OCI-M1 (cell line): Measurements from ENCODE around the gene FRMD4B.

Source experiments
- DNase-seq: peaks from one replicate; lab custom pipeline; 2025; lab: John Stamatoyannopoulos, UW

Gene FRMD4B

DNA sequence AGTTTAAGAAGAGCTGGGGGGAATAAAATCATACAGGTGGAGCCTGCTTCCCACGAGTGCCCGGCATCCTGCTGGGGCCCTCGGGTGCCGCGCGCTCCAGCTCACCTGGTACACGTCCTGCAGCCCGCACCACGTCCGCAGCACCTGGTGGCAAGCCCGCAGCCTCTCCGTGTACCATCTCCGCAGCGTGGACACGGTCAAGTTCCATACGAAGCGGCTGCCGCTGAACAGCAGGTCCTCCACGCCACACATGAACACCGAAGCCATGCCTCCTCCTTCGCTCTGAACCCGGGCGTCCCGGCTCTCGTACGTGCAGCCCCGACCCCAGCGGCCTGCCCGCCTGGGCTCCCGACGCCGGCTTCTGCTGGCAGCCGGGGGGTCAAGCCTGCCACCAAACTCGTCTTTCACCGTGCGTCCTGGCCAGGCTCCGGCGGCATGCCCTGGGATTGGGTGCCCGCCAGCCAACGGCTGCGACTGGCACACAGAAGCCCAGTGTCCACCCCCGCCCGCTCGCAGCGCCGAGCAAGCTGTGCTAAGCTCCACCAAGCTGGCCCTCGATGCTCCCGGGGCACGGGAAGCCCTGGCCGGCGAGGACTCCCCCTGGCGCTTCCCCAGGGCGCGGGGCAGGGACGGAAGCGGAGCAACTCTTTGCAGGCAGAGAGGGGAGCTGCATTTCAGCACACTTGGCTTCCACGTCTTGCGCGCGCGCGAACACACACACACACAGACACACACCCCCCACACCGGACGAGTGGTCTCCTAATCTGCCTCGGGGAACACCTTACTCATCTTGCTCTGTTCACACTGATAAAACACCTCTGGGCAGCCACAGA, at the start of gene FRMD4B:
Gene FRMD4B (minus strand): TSS at position 366 of the 833 bp plus-strand sequence. CDS start 99 bp downstream, at position 267.
- DNase-seq: peak; percentile 4

DNA sequence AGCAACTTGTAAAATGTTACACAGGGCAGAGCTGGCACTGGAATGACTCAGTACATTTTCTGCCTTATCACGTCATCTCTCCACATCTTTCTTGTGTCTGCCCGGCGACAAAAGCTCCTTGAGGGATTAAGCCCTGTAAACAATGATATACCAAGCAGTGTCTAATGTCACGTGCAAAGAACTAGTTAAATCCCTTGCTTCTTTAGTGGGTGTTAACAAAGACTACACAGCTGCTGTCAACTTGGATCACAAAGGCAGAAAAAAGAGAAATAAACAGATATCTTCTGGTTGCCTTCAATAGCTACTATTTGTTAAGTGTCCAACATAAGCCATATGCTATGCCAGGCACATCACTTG, 48.1 kb upstream of the FRMD4B start:
- DNase-seq: peak; percentile 6

DNA sequence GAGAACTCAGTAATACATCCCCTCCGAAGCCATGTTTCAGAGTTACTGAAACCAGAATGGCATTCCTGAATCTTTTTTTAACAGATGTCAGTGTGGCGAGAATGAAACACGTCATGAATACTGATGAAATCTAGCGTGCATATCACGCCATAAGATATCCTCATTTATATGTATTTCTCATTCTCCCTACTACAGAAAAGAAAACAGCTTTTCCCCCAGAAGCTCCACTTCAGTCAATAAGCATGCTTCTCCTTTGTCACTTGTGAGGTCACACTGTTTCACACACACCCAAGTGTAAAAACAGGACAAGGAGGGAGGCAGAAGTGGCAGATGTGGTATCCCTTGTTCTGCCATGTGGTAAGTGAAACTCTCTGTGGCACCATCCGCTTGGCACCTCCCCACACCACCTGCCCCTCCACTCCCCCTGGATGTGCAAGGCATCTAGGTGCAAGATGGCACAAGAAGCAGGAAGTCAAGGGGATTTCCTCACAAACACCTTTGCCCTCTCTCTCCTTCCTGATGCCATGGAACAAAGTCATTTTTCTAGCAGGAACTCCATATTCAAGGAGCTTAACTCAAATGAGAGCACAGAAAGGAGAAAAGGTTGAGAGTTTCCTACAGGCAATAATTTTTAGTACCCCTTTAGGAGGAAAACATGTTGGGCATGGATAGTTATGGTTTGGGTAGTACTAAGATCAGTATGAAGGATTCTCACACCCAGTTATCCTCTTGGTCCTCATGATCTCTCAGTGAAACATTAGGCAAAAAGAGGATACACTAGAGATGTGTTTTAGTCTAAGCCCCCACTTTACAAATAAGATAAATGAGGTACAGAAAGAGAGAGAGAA, 47.5 kb upstream of the FRMD4B start:
- DNase-seq: no peak

DNA sequence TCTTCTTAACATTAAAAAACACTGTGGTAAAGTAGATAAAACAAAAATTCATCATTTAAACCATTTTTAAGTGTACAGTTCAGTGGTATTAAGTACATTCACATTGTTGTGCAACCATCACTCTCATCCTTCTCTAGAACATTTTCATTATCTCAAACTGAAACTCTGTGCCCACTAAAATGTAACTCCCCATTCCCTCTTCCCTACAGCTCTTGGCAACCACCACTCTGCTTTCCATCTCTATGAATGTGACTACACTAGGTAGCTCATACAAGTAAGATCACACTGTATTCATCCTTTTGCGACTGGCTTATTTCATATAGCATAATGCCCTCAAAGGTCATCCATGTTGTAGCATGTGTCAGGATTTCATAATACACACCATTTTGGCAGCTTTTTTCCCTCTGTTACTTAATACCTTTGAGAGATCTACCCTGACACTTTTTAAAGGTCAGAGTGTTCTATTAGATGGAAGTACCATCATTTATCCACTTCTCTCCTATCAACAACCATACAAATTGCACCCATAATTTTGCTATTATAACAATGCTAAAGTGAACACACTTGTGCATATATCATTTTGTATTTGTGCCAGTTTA, 42.9 kb upstream of the FRMD4B start:
- no peak for DNase-seq

DNA sequence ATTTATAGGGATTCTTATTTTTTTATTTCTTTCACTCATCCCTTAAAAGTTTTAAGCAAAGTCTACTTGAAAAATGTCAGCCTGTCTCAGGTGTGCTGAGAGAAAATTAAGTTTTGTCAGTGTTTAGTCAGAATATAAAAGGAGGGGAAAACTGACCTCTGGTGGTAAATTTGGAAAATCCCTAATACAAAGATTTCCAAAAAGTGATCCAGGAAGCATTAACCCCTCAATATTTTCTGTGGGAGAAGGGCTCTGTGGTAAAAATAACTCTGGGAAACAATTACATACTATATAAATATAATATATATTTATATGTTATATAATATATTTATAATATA, 41.0 kb upstream of the FRMD4B start:
- no peak for DNase-seq

DNA sequence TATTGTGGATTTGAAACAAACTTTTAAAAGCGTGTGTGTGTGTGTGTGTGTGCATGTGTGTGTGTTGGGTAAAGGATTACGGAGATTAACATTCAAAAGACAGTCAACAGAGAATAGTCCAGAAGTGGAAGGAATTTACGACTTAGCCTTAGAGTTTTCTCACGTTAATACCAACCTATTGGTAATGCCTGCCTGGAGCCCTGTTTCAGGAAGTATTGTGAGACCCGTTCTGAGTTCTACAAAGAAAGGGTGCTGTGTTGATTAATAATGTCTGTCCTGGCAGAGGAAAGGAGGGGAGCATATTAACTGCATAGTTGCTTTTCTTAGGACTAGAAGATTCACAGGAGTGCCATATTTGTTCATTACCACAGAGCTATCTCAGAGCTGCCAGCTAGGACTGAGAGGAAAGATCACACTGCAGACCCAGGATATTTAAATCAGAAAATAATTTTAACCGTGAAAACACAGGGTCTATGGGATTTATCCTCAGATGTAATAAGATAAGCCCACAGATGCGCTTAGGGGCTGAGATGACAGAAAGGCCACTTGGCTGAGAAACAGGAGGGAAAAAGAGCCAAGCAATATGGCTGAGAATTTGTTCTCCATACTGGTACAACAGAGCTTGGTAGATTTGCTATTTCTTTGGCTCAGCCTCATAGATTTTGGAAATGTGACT, 40.5 kb upstream of the FRMD4B start:
- no peak for DNase-seq

DNA sequence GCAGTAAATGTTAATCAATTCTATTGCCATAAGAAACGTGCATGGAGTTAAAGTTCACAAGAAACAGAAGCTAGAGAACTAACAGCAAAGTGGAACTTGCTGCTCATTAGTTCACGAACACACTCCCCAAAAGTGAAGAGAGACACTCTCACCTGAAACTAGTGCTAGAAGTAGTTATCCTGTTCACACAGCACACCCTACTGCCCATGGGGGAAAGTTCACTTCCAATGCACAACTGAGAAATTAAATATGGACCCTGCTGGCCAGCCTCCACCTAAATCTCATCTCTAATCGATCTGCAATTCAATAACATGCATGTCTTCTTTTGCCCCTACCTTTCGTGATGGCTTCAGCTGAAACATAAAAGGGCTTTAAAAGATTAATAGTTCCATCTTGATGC, 39.4 kb upstream of the FRMD4B start:
- peak; percentile 39 for DNase-seq

DNA sequence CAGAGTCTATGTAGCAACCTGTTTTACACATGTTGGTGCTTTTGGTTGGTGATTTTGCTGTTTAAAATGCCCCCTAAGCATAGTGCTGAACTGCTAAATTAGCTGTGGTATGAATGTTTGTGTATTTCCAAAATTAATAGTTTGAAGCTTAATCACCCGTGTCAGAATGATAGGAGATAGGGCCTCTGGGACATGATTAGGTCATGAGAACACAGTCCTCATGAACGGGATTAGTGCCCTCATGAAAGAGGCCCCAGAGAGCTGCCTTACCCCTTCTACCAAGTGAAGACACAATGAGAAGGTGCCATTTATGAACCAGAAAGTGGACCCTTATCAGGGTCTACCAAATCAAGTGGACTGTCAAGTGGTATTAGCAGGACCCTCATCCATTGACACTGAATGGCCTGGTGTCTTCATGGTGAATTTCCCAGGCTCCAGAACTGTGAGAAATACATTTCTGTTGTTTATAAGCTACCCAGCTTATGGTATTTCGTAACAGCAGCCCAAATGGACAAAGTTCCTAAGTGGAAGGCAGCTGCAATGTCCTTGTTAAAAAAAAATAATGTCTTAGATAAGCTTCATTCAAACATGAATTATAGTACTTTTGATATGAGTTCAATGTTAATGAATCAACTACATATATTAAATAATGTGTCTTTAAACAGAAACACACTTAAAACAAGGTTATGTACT, 37.7 kb upstream of the FRMD4B start:
- DNase-seq: no peak

DNA sequence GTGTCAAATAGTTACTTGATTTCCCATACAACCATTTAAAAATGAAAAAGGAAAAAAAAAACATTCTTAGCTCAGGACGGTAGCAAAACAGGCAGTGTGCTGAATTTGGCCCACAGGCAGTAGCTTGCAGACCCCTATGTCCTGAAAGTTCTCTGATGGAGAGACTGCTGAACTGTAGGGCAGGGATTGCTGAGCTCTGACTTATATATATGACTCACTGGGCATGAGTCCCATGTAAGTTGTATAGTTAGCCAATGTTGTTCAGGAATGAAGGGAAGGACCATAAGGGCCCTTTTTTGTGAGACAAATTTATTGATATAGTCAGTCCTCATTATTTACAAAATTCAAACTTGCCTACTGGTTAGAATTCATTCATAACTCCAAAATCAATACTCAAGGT, 36.9 kb upstream of the FRMD4B start:
- no peak for DNase-seq

DNA sequence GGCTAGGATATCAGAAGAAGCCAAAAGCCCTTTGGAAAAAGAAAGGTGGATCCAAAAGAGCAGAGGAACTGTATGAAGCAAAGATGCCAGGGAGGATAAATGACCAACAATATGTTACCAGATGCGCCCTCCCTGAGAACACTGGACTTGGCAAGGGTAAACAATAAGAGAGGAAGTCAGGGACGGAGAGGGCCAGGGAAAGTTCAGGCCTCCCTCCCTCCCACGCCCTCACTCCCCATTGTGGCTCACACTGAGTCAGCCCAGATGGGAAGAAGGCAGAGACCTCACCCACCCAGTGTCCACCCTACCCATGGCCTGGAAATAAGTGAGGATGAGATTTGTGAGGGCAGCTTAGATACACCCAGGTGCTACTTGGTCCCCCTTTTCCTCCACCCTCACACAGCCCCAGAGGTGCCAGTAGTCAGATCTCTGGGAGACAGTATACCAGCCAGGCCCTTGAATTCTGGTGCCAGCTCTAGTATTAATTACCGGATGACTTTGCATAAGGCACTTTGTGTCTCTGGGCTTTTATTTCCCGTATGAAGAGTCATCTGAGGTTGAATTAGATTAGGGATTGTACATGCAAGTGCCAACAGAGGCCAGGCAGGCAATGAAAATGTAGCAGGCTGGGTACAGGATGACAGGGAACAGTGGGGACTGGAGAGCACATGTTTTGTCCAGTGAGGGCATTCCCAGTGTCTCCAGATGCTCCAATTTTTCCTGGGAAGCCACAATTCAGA, 35.1 kb upstream of the FRMD4B start:
- no peak for DNase-seq

DNA sequence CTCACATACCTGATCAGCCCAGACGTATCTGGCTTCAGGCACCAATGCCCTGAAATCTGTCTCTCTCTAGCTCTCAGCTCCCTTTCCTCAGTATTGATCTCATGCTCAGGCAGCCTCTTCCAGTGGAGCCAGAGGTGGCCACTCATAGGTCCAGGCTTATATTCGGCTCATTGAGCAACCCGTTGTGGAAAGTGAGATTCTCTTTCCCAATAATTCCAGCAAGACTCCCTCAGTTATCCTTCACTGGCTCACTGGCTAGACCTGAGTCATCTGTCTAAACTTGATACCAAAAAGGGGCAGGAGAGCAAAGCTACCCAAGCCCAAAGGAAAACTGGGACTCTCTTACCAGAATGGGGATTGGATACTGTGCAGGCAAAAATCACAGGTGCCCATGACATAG, 33.4 kb upstream of the FRMD4B start:
- DNase-seq: no peak

DNA sequence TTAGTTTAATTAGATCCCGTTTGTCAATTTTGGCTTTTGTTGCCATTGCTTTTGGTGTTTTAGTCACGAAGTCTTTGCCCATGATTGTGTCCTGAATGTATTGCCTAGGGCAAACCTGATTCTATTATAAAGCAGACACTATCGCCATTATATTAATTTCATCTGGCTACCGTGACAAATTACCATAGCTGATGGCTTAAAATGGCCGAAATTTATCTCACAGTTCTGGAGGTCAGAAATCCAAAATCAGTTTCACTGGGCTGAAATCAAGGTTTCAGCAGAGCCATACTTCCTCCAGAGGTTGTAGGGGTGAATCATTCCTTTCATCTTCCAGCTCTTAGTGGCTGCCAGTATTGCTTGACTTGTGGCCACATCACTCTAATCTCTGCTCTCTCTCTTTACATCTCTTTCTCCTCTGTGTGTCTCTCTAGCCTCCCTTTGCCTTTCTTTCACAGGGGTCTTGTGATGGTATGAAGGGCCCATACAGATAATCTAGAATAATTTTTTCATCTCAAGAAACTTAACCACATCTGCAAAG, 31.7 kb upstream of the FRMD4B start:
- no peak for DNase-seq

DNA sequence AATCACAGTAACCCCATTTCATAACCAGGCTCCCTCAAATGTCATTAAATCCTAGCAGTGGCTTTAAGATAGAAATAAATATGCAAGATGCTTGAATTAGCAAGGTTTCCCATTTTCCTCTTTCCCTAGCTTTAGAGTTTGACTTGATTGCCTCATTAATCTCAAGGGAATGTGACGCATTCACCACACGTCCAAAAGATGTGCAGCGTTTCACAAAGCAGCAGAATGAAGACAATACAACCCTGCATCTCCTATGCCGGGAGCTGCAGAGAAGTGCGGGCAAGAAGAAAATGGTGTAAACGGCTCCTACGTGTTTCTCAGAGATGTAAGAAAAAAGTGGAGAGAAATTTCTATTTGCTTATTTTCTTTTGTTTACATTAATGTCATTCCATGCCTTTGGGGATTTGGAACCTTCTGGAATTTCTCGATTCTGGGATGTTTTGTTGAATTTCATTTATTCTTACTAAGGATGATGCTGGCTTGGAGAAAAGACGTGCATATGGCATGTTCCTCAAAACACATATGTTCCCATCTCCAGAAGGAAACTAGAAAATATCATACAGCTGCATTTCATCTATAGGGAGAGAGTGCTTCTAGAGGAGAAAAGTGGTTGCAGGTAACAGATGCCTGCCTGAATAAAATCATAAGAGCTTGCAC, 27.8 kb upstream of the FRMD4B start:
- DNase-seq: no peak

DNA sequence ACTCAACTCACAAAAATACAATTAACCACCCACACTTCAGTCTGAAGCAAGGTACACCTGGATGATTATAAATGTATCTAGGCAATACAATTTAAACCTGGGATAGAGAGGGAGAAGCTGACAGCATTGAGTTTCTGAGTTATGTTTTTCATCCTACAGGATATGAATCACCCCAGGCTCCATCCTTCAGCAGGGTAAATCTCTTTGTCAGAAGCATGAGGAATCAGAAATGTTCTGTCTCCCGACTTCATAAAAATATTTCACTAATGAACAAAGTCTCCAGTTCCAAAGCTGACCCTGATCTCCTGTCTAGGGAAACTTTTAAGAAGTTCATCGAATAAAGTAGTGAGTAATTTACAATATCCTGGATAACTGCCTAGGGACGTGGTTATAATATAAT, 25.5 kb upstream of the FRMD4B start:
- DNase-seq: no peak

DNA sequence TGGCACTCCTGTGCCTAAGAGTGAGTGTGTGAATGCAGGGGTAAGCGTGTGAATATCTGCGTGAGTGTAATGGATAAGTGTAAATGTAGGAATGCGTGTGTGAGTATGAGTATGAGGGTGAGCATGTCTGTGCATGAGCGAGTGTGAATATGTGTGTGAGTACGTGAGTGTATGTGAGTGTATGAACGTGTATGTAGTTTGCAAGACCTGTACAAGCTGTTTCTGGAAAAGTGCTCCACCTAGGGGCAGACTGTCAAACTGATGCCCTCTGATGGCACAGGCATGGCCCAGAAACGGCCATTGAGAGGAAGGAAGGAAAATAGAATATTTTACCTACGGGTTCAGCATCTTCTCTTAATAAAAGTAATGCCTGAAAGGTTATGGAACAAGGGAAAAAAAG, 24.4 kb upstream of the FRMD4B start:
- DNase-seq: peak; percentile 69

DNA sequence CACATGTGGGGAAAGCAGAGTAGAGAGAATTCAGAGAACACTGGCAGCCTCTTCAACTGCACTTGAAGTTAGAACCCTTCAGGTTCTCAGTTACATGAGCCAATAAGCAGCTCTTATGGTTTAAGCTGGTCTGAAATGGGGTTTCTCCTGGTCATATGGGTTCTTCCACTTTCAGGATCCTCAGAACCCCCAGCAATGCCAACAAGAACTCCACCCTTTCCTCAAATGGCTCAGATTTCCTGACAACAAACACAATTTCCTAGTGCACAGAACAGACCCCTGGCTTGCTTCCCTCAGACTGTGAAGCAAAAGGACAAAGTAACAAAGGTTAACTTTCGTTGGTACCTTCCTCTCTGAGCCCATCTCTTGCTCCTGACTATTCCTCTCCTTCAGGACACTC, 23.9 kb upstream of the FRMD4B start:
- DNase-seq: no peak

DNA sequence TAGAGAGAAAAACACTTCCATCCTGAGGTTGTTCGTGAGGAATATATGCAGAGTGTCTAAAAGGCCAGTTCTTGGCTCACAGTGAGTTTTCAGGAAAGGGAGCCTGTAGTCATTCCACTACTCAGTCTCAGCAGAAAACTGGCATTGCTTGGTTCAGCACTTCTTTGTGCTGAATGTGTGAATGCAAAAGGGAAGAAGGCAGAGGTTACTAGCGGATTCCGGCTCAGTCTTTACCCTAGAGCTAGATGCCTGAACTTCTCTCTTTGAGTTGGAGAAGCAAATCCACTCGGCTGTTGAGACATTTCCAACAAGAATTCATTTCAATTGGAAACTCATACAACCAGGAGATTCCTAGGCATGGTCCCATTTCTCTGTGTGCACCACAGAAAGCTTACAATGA, 23.1 kb upstream of the FRMD4B start:
- DNase-seq: no peak

DNA sequence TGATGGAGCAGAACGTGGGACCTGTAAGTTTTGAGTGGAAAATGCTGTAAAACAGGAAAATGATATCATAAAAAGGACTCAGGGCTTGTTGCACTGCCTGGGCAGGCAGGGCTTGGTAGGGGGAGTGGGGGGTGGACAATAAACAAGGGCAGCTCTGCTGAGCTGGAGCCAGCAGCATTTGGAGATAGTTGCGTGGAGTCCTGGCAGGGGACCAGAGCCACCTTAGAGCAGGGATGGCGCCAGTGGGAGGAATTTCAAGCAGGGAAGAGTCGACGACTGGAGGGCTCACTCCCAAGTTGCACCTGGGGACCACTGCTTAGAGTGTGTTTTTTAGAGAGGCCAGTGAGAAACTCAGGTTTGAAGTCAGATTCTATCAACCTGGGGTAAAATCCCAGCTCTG, 22.7 kb upstream of the FRMD4B start:
- DNase-seq: no peak

DNA sequence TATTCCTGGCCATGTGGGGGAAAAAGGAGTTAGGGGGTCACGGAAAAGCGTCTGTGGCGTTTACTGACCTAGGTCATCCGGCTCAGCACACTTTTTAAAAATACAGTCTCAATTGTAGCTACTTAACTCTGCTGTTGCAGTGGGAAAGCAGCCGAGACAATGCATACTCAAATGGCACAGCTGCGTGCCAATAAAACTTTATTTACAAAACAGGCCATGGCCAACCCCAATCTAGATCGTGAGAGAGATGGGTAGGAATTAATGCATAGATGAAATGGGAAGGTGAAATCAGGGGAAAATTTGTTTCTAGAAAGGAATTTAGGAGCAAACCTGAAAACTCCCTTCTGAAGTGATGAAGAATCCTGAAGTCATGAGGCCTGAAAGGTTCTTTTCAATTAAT, 22.0 kb upstream of the FRMD4B start:
- no peak for DNase-seq

DNA sequence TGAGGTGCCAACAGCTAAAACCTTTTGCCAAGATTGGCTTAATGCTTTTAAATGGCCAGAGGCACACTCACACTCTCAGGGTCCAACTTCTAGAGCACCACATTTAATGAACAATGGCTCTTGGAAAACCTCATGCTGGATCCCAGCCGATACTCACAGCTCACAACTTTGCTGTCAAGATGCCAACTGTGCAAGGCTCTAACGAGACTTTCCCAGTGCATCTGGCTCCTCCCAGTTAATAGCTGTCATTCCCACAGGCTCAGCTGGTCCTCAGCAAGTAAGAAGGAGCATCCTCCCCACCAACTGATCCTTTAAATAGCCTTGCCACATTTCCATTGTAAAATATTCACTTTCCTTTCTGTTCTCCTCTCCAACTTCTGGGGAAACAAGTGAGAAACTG, 20.3 kb upstream of the FRMD4B start:
- no peak for DNase-seq
